ENCODE results near the gene PUSL1. TPM values are rescaled to one million over a fixed set of nuclear protein-coding genes. Genes with fewer than 3 reads are reported as not detected.

Gene PUSL1
- total and polyA plus RNA-seq, 2 donors (not counting 3 experiments of a cell fraction or from before 2014, with no cell fraction given): 18.8 to 27.3 TPM

DNA sequence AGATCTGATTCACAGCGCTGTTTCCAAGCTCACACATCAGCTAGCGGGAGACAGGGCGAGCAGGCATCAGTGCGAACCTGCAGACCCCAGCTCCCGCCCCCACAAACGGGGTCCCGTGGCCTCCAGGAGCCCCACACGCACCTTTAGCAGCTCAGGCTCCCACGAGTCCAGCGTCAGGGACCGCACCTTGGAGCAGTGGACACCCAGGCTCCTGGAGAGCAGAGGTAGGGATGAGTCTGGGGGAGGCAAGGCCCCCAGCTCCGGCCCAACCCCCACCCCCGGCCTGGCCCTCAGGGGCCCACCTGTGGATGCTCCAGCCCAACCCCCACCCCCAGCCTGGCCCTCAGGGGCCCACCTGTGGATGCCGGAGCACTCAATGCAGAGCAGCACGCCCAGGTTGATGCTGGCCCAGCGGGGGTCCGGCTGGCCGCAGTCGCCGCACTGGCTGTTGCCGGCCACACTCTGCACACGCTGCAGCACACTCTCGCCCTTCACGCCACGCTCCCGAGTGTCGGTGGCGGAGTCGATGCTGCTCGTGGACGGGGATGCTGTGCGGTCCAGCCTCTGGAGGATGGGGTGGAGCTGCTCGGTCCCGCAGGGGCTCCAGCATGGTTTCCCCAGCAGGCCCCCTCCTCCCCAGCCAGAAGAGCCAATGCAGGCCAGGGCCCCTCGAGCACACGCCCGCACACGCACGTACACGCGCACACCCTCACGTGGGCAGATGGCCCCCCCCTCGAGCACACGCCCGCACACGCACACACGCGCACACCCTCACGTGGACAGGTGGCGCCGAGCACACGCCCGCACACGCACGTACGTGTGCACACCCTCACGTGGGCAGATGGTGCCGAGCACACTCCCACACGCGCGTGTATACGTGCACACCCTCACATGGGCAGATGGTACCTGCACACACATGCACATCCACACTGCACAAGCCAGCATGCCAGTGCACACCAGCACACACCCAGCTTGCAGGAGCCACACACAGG, 12.0 kb upstream of the PUSL1 start:
- FAIRE-seq (no peak), DNase-seq (ENCODE audit: low read depth, low spot score) (no peak)
- Histone ChIP-seq H3K36me3 (ENCODE audit: control insufficient read depth in 2 of 2, extremely low read depth in 1 of 2, insufficient read depth in 2 of 2, low read length in 2 of 2) (no peaks in the 10 kb centered on the region), H3K4me1 (ENCODE audit: control insufficient read depth, extremely low read depth, insufficient read depth, low read length) (no peaks in the 10 kb centered on the region), H2AFZ (ENCODE audit: low read depth, low read length) (no peak overlapping the region), H3K9ac (replicated peaks; ENCODE audit: extremely low read depth, insufficient read depth, low read length) (no peak overlapping the region), H3K9me1 (replicated peaks; ENCODE audit: control insufficient read depth, extremely low read depth, insufficient read depth, low read length) (no peaks in the 10 kb centered on the region), H3K27ac (ENCODE audit: insufficient read depth, low read depth, low read length) (no peak overlapping the region), H3K27me3 (ENCODE audit: control insufficient read depth in 2 of 2, insufficient read depth in 2 of 2, low read length in 2 of 2) (no peaks in the 10 kb centered on the region), H3K79me2 (ENCODE audit: control insufficient read depth, insufficient read depth, low read length) (no peaks in the 10 kb centered on the region), H3K4me2 (ENCODE audit: insufficient read depth, low read length) (no peak overlapping the region), H3K9me3 (replicated peaks; ENCODE audit: control insufficient read depth, insufficient read depth, low read length) (no peaks in the 10 kb centered on the region), H3K4me3 (replicated peaks in 1 of 3; ENCODE audit: insufficient read depth in 1 of 3, low read depth in 1 of 3, low read length in 3 of 3) (no peak overlapping the region), H4K20me1 (replicated peaks; ENCODE audit: control insufficient read depth, extremely low read depth, insufficient read depth, low read length) (no peaks in the 10 kb centered on the region)
- CTCF ChIA-PET: no interaction called here
- no TSS peak for BruUV-seq (replicated peaks)
- intact Hi-C loops (cut with micrococcal nuclease) (no loop called here), dilution Hi-C loops (cut with MboI; ENCODE audit: extremely low pct_ligation_motif_present, low sequenced_read_pairs) (no loop called here)
- TF ChIP-seq JUN (IDR thresholded peaks at IDR 0.05; ENCODE audit: borderline replicate concordance, insufficient read depth, insufficient read length, low read depth) (no peak), EZH2 (IDR thresholded peaks at IDR 0.05; ENCODE audit: borderline replicate concordance, low read depth, low read length, severe bottlenecking) (no peak), MYC (IDR thresholded peaks at IDR 0.05; ENCODE audit: low read depth, low read length) (no peak), POLR2AphosphoS5 (IDR thresholded peaks at IDR 0.05; ENCODE audit: insufficient read depth, low read depth, low read length) (no peak), GATA2 (IDR thresholded peaks at IDR 0.05; ENCODE audit: insufficient read depth, insufficient read length, low read depth, low read length) (no peak)
- POLR2A ChIA-PET: no interaction called here

DNA sequence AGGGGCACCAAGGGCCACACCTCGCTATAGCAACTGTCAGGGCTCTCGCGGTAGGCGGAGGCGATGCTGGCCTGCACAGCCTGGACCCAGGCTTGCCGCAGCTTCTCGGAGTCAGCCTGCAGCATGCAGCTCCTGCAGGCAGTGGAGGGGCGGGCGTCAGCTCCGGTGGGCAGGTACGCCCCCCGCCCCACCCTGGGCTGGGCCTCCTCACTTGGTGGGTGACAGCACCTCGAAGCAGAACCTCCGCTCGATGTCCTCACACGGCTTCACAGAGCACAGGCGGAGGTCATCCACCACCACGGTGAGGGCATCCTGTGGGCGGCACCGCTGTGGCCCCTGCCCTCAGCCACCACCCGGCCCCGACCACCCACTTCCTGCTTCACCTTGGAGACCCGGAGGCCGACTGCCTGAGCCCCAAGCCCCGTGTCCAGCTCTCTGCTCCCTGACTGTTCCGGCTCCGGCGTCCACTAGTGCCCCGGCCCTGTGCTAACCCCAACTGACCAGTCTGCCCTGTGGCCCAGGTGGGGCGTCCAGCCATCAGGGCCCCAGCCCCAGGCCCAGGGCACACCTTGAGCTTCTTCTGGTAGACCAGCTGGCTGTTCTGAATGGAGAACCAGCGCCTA, 10.5 kb upstream of the PUSL1 start:
- H3K9ac ChIP-seq (replicated peaks; ENCODE audit: extremely low read depth, insufficient read depth, low read length): no peak overlapping the region
- TF ChIP-seq GATA2 (IDR thresholded peaks at IDR 0.05; ENCODE audit: insufficient read depth, insufficient read length, low read depth, low read length): no peak
- no peak for TF ChIP-seq EZH2 (IDR thresholded peaks at IDR 0.05; ENCODE audit: borderline replicate concordance, low read depth, low read length, severe bottlenecking)
- TF ChIP-seq MYC (IDR thresholded peaks at IDR 0.05; ENCODE audit: low read depth, low read length): no peak
- no peak overlapping the region for H3K27ac ChIP-seq (ENCODE audit: insufficient read depth, low read depth, low read length)
- POLR2A ChIA-PET: no interaction called here
- no peaks in the 10 kb centered on the region for H3K79me2 ChIP-seq (ENCODE audit: control insufficient read depth, insufficient read depth, low read length)
- no peaks in the 10 kb centered on the region for H3K36me3 ChIP-seq (ENCODE audit: control insufficient read depth in 2 of 2, extremely low read depth in 1 of 2, insufficient read depth in 2 of 2, low read length in 2 of 2)
- no peaks in the 10 kb centered on the region for H4K20me1 ChIP-seq (replicated peaks; ENCODE audit: control insufficient read depth, extremely low read depth, insufficient read depth, low read length)
- no TSS peak for BruUV-seq (replicated peaks)
- intact Hi-C loops (cut with micrococcal nuclease) (no loop called here), dilution Hi-C loops (cut with MboI; ENCODE audit: extremely low pct_ligation_motif_present, low sequenced_read_pairs) (no loop called here)
- CTCF ChIA-PET: no interaction called here
- DNase-seq (ENCODE audit: low read depth, low spot score) (no peak), FAIRE-seq (no peak)
- no peak overlapping the region for H3K4me2 ChIP-seq (ENCODE audit: insufficient read depth, low read length)
- H3K9me1 ChIP-seq (replicated peaks; ENCODE audit: control insufficient read depth, extremely low read depth, insufficient read depth, low read length): no peaks in the 10 kb centered on the region
- no peak overlapping the region for H3K4me3 ChIP-seq (replicated peaks in 1 of 3; ENCODE audit: insufficient read depth in 1 of 3, low read depth in 1 of 3, low read length in 3 of 3)
- H3K9me3 ChIP-seq (replicated peaks; ENCODE audit: control insufficient read depth, insufficient read depth, low read length): no peaks in the 10 kb centered on the region
- H3K4me1 ChIP-seq (ENCODE audit: control insufficient read depth, extremely low read depth, insufficient read depth, low read length): no peaks in the 10 kb centered on the region
- H2AFZ ChIP-seq (ENCODE audit: low read depth, low read length): no peak overlapping the region
- H3K27me3 ChIP-seq (ENCODE audit: control insufficient read depth in 2 of 2, insufficient read depth in 2 of 2, low read length in 2 of 2): no peaks in the 10 kb centered on the region
